Smooth muscle cell (in vitro differentiated cells): ENCODE measurements around the gene ASZ1. TPM values are rescaled to one million over a fixed set of nuclear protein-coding genes. Genes with fewer than 3 reads are reported as not detected.

ENCODE experiments used
- DNase-seq: peaks from one replicate; lab custom pipeline; 2025; ENCODE audit not compliant: unreplicated experiment; lab: John Stamatoyannopoulos, UW
- H2AFZ ChIP-seq: fragments of 200-600 bp; sonication (generic); 2 replicates; pipeline ENCODE4 v1.6.0; 2016; ENCODE audit warnings: antibody characterized with exemption, low read depth, mild to moderate bottlenecking
- H3F3A ChIP-seq: fragments of 200-600 bp; sonication (generic); 2 replicates; pipeline ENCODE4 v1.6.0; 2017; ENCODE audit warnings: antibody characterized with exemption, low read depth
- H3K27ac ChIP-seq: fragments of 200-600 bp; sonication (generic); 2 replicates; pipeline ENCODE4 v1.5.1; 2016; ENCODE audit warnings: low read depth, mild to moderate bottlenecking
- H3K27me3 ChIP-seq: fragments of 200-600 bp; sonication (generic); 2 replicates; pipeline ENCODE4 v1.6.1; 2016; ENCODE audit warnings: low read depth, mild to moderate bottlenecking
- H3K36me3 ChIP-seq: fragments of 200-600 bp; sonication (generic); 2 replicates; pipeline ENCODE4 v1.5.1; 2016; ENCODE audit warnings: low read depth
- H3K4me1 ChIP-seq: fragments of 200-600 bp; sonication (generic); 2 replicates; pipeline ENCODE4 v1.5.1; 2016; ENCODE audit warnings: low read depth
- H3K4me2 ChIP-seq: fragments of 200-600 bp; sonication (generic); 2 replicates; pipeline ENCODE4 v1.6.0; 2016; ENCODE audit warnings: mild to moderate bottlenecking
- H3K4me3 ChIP-seq: fragments of 200-600 bp; sonication (generic); 2 replicates; pipeline ENCODE4 v1.5.1; 2016; ENCODE audit warnings: mild to moderate bottlenecking
- H3K79me2 ChIP-seq: fragments of 200-600 bp; sonication (generic); 2 replicates; pipeline ENCODE4 v1.6.0; 2016; ENCODE audit warnings: low read depth, mild to moderate bottlenecking
- H3K9ac ChIP-seq: fragments of 200-600 bp; sonication (generic); 2 replicates; pipeline ENCODE4 v1.6.0; 2016; ENCODE audit warnings: low read depth
- H3K9me3 ChIP-seq: fragments of 200-600 bp; sonication (generic); replicated peaks from 2 replicates; pipeline ENCODE4 v1.5.1; 2016; ENCODE audit warnings: low read depth
- H4K20me1 ChIP-seq: fragments of 200-600 bp; sonication (generic); 2 replicates; pipeline ENCODE4 v1.6.0; 2016; ENCODE audit warnings: low read depth
- WGBS: methylation state at CpG from one replicate; pipeline ENCODE4 v1.1.7; 2016; ENCODE audit warnings: low lambda C conversion rate; 5-methylcytosine and 5-hydroxymethylcytosine counted together
- polyA plus RNA-seq: library from polyadenylated mRNA; unstranded; fragments of >200 nt; fragmentation: Nextera tagmentation; extraction: Ambion mirVana; gene quantifications from 2 replicates; pipeline ENCODE4 v1.2.1, GENCODE V29; 2016
- total RNA-seq: library from RNA; depleted of rRNA; stranded (reverse); fragments of >200 nt; gene quantifications from 2 replicates; pipeline ENCODE4 v1.2.3, GENCODE V29; 2014
- TF ChIP-seq, protein P1 (sequence below): fragments of 200-600 bp; sonication (generic); IDR thresholded peaks from 2 replicates; pipeline ENCODE4 v1.5.1; 2017; ENCODE audit warnings: borderline replicate concordance, mild to moderate bottlenecking, antibody characterized with exemption; ENCODE audit not compliant: insufficient read depth, poor library complexity, severe bottlenecking

Gene ASZ1
- total and polyA plus RNA-seq, 2 experiments from 2014 or later, result not detected

DNA sequence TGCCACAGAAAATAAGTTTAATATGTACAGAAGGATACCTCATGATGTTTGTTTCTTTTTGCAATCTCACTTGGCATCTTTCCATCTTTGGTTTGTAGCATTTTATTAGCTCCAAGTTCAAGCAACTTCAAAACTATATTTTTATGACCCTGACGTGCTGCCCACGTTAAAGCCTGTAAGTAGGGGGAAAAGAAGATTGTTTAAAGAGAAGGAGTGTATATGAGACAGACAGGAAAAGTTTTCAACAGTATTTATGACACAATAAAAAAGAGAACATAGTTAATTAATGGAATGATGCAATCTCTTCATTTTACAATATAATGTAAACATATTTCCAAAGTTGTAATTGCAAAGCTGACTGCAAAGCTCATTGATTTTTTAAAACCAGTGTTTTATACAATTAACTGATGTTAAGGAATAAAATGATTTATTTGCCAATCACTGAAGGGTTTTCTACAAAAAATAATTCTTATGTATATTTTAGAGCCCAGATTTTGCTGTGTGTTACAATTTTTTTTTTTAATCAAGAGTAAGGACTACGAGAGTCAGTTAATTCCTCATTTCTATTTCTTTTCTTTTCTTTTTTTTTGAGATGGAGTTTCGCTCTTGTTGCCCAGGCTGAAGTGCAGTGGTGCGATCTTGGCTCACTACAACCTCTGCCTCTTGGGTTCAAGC is 42.5 kb downstream of the ASZ1 start:
- H2AFZ ChIP-seq, result peak overlapping the region; percentile 81
- no peak overlapping the region for H3K4me3 ChIP-seq
- H4K20me1 ChIP-seq, result no peaks in the 10 kb centered on the region
- no peak for DNase-seq
- 55% methylated on average over 5 of the region's 5 CpGs for WGBS
- no peaks in the 10 kb centered on the region for H3K27me3 ChIP-seq
- H3K4me1 ChIP-seq, result peaks cover 12% of the 10 kb centered on the region
- no peak overlapping the region for H3K9ac ChIP-seq
- TF ChIP-seq, protein P1, sequence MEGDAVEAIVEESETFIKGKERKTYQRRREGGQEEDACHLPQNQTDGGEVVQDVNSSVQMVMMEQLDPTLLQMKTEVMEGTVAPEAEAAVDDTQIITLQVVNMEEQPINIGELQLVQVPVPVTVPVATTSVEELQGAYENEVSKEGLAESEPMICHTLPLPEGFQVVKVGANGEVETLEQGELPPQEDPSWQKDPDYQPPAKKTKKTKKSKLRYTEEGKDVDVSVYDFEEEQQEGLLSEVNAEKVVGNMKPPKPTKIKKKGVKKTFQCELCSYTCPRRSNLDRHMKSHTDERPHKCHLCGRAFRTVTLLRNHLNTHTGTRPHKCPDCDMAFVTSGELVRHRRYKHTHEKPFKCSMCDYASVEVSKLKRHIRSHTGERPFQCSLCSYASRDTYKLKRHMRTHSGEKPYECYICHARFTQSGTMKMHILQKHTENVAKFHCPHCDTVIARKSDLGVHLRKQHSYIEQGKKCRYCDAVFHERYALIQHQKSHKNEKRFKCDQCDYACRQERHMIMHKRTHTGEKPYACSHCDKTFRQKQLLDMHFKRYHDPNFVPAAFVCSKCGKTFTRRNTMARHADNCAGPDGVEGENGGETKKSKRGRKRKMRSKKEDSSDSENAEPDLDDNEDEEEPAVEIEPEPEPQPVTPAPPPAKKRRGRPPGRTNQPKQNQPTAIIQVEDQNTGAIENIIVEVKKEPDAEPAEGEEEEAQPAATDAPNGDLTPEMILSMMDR, result no peak
- H3F3A ChIP-seq, result no peaks in the 10 kb centered on the region
- peaks cover 13% of the 10 kb centered on the region for H3K36me3 ChIP-seq
- peak overlapping the region; percentile 18 for H3K27ac ChIP-seq
- no peaks in the 10 kb centered on the region for H3K79me2 ChIP-seq
- peak overlapping the region; percentile 42 for H3K4me2 ChIP-seq
- H3K9me3 ChIP-seq, result peaks cover 15% of the 10 kb centered on the region

- no peak for DNase-seq
- Histone ChIP-seq H3K4me3 (no peak overlapping the region), H3K27me3 (no peaks in the 10 kb centered on the region), H3F3A (no peaks in the 10 kb centered on the region), H3K27ac (no peak overlapping the region), H3K9ac (no peak overlapping the region), H4K20me1 (no peaks in the 10 kb centered on the region), H2AFZ (no peak overlapping the region), H3K36me3 (peaks cover 5% of the 10 kb centered on the region), H3K4me2 (peak overlapping the region; percentile 42), H3K79me2 (no peaks in the 10 kb centered on the region), H3K4me1 (peaks cover 12% of the 10 kb centered on the region), H3K9me3 (peaks cover 5% of the 10 kb centered on the region)
- TF ChIP-seq, protein P1, result no peak
- WGBS, result 38% methylated on average over 3 of the region's 3 CpGs
Measured at GRCh38 chr7:117383483-117384189, 43.7 kb downstream of the ASZ1 start.

GRCh38 chr7:117383046-117383445 is 44.2 kb downstream of the ASZ1 start:
- Histone ChIP-seq H3F3A (no peaks in the 10 kb centered on the region), H2AFZ (no peak overlapping the region), H3K4me2 (peak overlapping the region; percentile 42), H3K9ac (no peak overlapping the region), H3K27me3 (no peaks in the 10 kb centered on the region), H4K20me1 (no peaks in the 10 kb centered on the region), H3K27ac (no peak overlapping the region), H3K36me3 (no peaks in the 10 kb centered on the region), H3K9me3 (no peaks in the 10 kb centered on the region), H3K4me3 (no peak overlapping the region), H3K4me1 (peaks cover 12% of the 10 kb centered on the region), H3K79me2 (no peaks in the 10 kb centered on the region)
- DNase-seq, result no peak
- TF ChIP-seq, protein P1, result no peak
- 91% methylated on average over 2 of the region's 2 CpGs for WGBS
